Measurements from ENCODE around the gene GHITM.
"Not testable (repeated sequence)": the region's sequence is repeated elsewhere in the genome, so short reads cannot be mapped to it uniquely, and the experiment has no call there.

Gene GHITM

GRCh38 chr10:84139126-84140035 is at the start of gene GHITM:
Gene GHITM, plus strand, starts transcription at chr10:84139509. Its CDS starts 1,992 bp downstream, at chr10:84141501.
- H3K9me3 Mint-ChIP-seq = no peaks in the 10 kb centered on the region
- peaks cover 42% of the 10 kb centered on the region for H3K36me3 Mint-ChIP-seq (ENCODE audit: low read depth)
- H3K27ac Mint-ChIP-seq = peak within 1 kb of the TSS; percentile 98
- intact Hi-C loops (cut with micrococcal nuclease) = loop anchor here (10.0 kb wide), 1 partner anchor 195 kb away; no protein-coding TSS in a partner anchor
- peak within 1 kb of the TSS; percentile 95 for H3K4me3 Mint-ChIP-seq
- peaks cover 17% of the 10 kb centered on the region for H3K4me1 Mint-ChIP-seq (ENCODE audit: low read depth)
- H3K27me3 Mint-ChIP-seq = peaks cover 18% of the 10 kb centered on the region

- intact Hi-C loops (cut with micrococcal nuclease) = no loop called here
- Mint-ChIP-seq H3K4me1 (ENCODE audit: low read depth) (no peaks in the 10 kb centered on the region), H3K27me3 (peaks cover 3% of the 10 kb centered on the region), H3K27ac (no peak overlapping the region), H3K36me3 (ENCODE audit: low read depth) (no peaks in the 10 kb centered on the region), H3K9me3 (no peaks in the 10 kb centered on the region), H3K4me3 (no peak overlapping the region)
Measured at GRCh38 chr10:84095811-84096497, 43.4 kb upstream of the GHITM start.

GRCh38 chr10:84097787-84098353 is 41.4 kb upstream of the GHITM start:
- H3K36me3 Mint-ChIP-seq (ENCODE audit: low read depth) = no peaks in the 10 kb centered on the region
- no peak overlapping the region for H3K4me3 Mint-ChIP-seq
- H3K27me3 Mint-ChIP-seq = peaks cover 2% of the 10 kb centered on the region
- no peaks in the 10 kb centered on the region for H3K9me3 Mint-ChIP-seq
- H3K27ac Mint-ChIP-seq = no peak overlapping the region
- H3K4me1 Mint-ChIP-seq (ENCODE audit: low read depth) = no peaks in the 10 kb centered on the region
- intact Hi-C loops (cut with micrococcal nuclease) = no loop called here

GRCh38 chr10:84098667-84099066 is 40.6 kb upstream of the GHITM start:
- Mint-ChIP-seq H3K27ac (no peak overlapping the region), H3K36me3 (ENCODE audit: low read depth) (no peaks in the 10 kb centered on the region), H3K9me3 (no peaks in the 10 kb centered on the region), H3K4me1 (ENCODE audit: low read depth) (no peaks in the 10 kb centered on the region), H3K4me3 (no peak overlapping the region), H3K27me3 (peaks cover 2% of the 10 kb centered on the region)
- intact Hi-C loops (cut with micrococcal nuclease) = no loop called here

- intact Hi-C loops (cut with micrococcal nuclease) = no loop called here
- Mint-ChIP-seq H3K27me3 (peaks cover 2% of the 10 kb centered on the region), H3K27ac (no peak overlapping the region), H3K4me3 (no peak overlapping the region), H3K36me3 (ENCODE audit: low read depth) (no peaks in the 10 kb centered on the region), H3K4me1 (ENCODE audit: low read depth) (no peaks in the 10 kb centered on the region), H3K9me3 (no peaks in the 10 kb centered on the region)
Measured at GRCh38 chr10:84101042-84101441, 38.3 kb upstream of the GHITM start.

- intact Hi-C loops (cut with micrococcal nuclease) = no loop called here
- no peak overlapping the region for H3K4me3 Mint-ChIP-seq
Measured at GRCh38 chr10:84108797-84109196, 30.5 kb upstream of the GHITM start.

GRCh38 chr10:84109772-84110171 is 29.5 kb upstream of the GHITM start:
- H3K36me3 Mint-ChIP-seq (ENCODE audit: low read depth); intact Hi-C loops (cut with micrococcal nuclease); H3K27ac Mint-ChIP-seq; H3K4me3 Mint-ChIP-seq; H3K27me3 Mint-ChIP-seq; H3K9me3 Mint-ChIP-seq; H3K4me1 Mint-ChIP-seq (ENCODE audit: low read depth): not testable (repeated sequence)

More at GRCh38 chr10:84108797-84109196, 30.5 kb upstream of the GHITM start:
- no peaks in the 10 kb centered on the region for H3K27me3 Mint-ChIP-seq
- H3K27ac Mint-ChIP-seq = no peak overlapping the region
- no peaks in the 10 kb centered on the region for H3K9me3 Mint-ChIP-seq
- H3K4me1 Mint-ChIP-seq (ENCODE audit: low read depth) = no peaks in the 10 kb centered on the region
- no peaks in the 10 kb centered on the region for H3K36me3 Mint-ChIP-seq (ENCODE audit: low read depth)

GRCh38 chr10:84113468-84113867 is 25.8 kb upstream of the GHITM start:
- H3K4me3 Mint-ChIP-seq; H3K4me1 Mint-ChIP-seq (ENCODE audit: low read depth); H3K27me3 Mint-ChIP-seq; intact Hi-C loops (cut with micrococcal nuclease); H3K36me3 Mint-ChIP-seq (ENCODE audit: low read depth); H3K27ac Mint-ChIP-seq: not testable (repeated sequence)
- H3K9me3 Mint-ChIP-seq = peaks cover 13% of the 10 kb centered on the region

- Mint-ChIP-seq H3K27ac (no peak overlapping the region), H3K4me1 (ENCODE audit: low read depth) (no peaks in the 10 kb centered on the region)
Measured at GRCh38 chr10:84114088-84114667, 25.1 kb upstream of the GHITM start.

GRCh38 chr10:84117204-84117603 is 22.1 kb upstream of the GHITM start:
- intact Hi-C loops (cut with micrococcal nuclease); H3K4me3 Mint-ChIP-seq; H3K36me3 Mint-ChIP-seq (ENCODE audit: low read depth); H3K4me1 Mint-ChIP-seq (ENCODE audit: low read depth); H3K27ac Mint-ChIP-seq; H3K27me3 Mint-ChIP-seq: not testable (repeated sequence)
- H3K9me3 Mint-ChIP-seq = peaks cover 13% of the 10 kb centered on the region

More at GRCh38 chr10:84114088-84114667, 25.1 kb upstream of the GHITM start:
- peaks cover 13% of the 10 kb centered on the region for H3K9me3 Mint-ChIP-seq
- intact Hi-C loops (cut with micrococcal nuclease) = no loop called here
- no peak overlapping the region for H3K4me3 Mint-ChIP-seq
- H3K36me3 Mint-ChIP-seq (ENCODE audit: low read depth) = no peaks in the 10 kb centered on the region
- H3K27me3 Mint-ChIP-seq = peaks cover 5% of the 10 kb centered on the region

- peaks cover 13% of the 10 kb centered on the region for H3K9me3 Mint-ChIP-seq
- H3K27ac Mint-ChIP-seq = no peak overlapping the region
- H3K36me3 Mint-ChIP-seq (ENCODE audit: low read depth) = no peaks in the 10 kb centered on the region
- no peak overlapping the region for H3K4me3 Mint-ChIP-seq
- H3K27me3 Mint-ChIP-seq = peaks cover 5% of the 10 kb centered on the region
- no peaks in the 10 kb centered on the region for H3K4me1 Mint-ChIP-seq (ENCODE audit: low read depth)
- intact Hi-C loops (cut with micrococcal nuclease) = no loop called here
Measured at GRCh38 chr10:84117686-84118394, 21.5 kb upstream of the GHITM start.

GRCh38 chr10:84118395-84119006 is 20.8 kb upstream of the GHITM start:
- H3K27me3 Mint-ChIP-seq = peaks cover 7% of the 10 kb centered on the region

GRCh38 chr10:84123362-84123761 is 15.9 kb upstream of the GHITM start:
- Mint-ChIP-seq H3K4me3 (no peak overlapping the region), H3K36me3 (ENCODE audit: low read depth) (no peaks in the 10 kb centered on the region), H3K4me1 (ENCODE audit: low read depth) (no peaks in the 10 kb centered on the region), H3K9me3 (peaks cover 27% of the 10 kb centered on the region), H3K27me3 (peaks cover 7% of the 10 kb centered on the region), H3K27ac (no peak overlapping the region)
- intact Hi-C loops (cut with micrococcal nuclease) = no loop called here

More at GRCh38 chr10:84118395-84119006, 20.8 kb upstream of the GHITM start:
- Mint-ChIP-seq H3K36me3 (ENCODE audit: low read depth) (no peaks in the 10 kb centered on the region), H3K4me3 (no peak overlapping the region), H3K27ac (no peak overlapping the region), H3K4me1 (ENCODE audit: low read depth) (no peaks in the 10 kb centered on the region), H3K9me3 (peaks cover 13% of the 10 kb centered on the region)
- intact Hi-C loops (cut with micrococcal nuclease) = no loop called here
